HG02678 (cell line): Measurements from ENCODE around the gene SLC6A20.

ENCODE experiments used
- ATAC-seq: cut with Tn5 transposase; IDR thresholded peaks from one replicate; pipeline ENCODE4 v1.9.1; 2021; ENCODE audit warnings: mild to moderate bottlenecking, moderate library complexity; ENCODE audit not compliant: unreplicated experiment

Gene SLC6A20

GRCh38 chr3:45730409-45731154 lies 65.8 kb downstream of the SLC6A20 start:
- ATAC-seq = no peak

DNA sequence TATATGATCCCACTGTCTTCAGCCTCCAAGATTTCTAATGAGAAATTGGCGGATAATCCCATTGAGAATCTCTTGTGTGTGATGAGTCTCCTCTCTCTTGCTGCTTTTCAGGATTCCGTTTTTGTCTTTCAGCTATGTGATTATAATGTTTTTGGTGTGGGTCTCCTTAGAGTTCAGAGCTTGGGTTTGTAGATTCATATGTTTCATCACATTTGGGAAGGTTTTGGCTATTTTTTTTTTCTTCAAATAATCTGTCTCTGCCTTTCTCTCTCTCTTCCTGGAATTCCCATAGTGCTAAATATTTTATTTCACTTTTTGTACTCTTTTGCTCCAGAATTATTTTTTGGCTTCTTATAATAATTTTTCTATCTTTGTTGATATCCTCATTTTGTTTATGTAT lies 66.7 kb downstream of the SLC6A20 start:
- no peak for ATAC-seq

DNA sequence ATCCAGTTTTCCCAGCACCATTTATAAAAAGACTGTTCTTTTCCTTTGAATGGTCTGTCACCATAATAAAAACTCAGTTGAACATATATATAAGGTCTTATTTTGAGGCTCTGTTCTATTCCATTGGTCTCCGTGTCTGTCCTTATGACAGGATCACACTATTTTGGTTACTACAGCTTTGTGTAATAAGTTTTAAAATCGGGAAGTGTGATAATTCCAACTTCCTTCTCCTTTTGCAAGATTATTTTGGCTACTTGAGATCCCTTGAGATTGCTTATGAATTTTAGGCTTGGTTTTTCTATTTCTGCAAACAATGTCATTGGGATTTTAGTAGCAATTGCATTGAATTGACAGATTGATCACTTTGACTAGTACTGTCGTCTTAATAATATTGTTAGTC lies 71.4 kb downstream of the SLC6A20 start:
- ATAC-seq = no peak

- no peak for ATAC-seq
Observed at GRCh38 chr3:45719655-45720487, 76.5 kb downstream of the SLC6A20 start.

DNA sequence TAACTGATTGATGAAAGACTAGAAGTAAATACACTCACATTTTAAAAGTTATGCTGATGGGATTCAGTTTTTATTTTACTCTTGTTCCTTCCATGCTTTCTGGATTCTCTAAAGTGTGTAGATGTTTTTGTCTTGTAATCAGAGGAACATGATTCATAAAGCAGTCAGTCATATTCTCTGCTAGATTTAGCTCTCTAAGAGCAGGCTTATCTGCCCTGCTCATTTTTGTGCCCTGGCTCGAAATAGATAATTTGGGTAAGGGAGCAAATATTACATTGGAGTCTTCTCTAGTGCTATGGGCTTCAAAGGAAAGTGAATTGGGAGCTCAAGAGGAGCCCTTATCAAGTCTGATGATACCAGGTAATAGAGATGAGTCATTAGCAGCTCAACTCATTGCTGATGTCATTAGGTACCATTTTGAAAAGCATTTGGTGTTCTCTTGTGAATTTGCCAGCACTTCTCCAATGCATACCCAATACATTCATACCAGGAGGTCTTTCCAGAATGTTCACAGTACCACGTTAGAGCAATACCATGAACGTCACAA lies 79.5 kb downstream of the SLC6A20 start:
- ATAC-seq = no peak

DNA sequence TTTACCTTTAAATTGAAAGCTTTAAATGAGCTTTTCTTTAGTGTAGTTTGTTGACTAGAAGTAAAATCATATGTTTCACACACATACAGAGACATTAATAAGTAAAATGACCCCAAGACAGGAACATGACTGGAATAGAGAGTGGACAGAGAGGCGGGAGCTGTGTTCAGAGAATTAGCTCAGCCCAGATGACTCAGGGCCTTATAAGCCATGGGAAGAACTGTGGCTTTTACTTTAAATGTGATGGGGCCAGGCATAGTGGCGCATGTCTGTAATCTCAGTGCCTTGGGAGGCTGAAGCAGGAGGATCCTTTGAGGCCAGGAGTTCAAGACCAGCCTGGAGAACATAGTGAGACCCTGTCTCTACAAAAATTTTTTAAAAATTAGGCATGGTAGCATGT lies 80.4 kb downstream of the SLC6A20 start:
- ATAC-seq = no peak

- ATAC-seq = no peak
Observed at GRCh38 chr3:45712434-45713110, 83.8 kb downstream of the SLC6A20 start.

GRCh38 chr3:45711931-45712330 lies 84.4 kb downstream of the SLC6A20 start:
- ATAC-seq = no peak

DNA sequence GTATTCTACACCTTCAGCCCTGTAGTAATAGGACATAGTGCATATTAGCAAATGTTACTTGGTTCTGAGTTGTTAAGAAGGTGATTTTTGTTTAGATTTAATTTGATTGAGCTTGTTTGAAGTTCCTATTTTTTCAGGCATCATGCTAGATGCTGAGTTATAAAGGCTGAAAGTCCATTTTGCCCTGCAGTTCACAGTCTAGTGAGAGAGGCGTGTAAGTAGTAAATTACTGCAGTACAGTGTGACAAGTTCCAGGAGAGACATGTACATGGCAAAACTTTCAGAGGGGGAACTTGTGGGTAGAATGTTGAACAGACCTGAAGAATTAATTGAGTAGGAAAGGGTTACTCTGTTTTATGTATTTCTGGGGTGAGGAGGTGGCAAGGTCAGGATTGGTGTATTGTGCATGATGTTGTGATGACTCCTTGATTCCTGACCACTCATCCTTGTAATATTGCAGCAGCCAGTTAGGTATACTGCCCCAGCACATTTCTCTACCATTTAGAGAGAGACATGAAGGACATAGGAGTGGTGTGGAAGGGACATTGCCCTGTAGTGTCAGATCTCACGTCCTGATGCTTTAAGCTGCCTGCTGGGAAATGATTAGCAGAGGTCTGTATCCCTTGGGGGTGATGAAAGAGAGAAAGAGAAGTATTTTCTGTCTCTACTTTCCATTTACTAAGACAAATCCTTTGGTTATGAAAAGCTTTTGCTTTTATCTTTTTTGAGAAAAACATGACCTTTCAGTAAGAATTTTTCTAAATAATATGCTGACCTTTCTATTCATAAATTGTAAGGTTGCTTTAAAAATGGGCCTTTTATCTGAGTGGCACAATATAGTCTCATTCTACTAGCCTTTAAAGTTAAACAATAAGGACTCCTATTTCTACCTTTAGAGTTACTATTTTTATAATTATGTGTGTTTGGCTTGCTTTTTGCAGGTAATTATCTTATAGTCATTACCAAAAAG lies 90.2 kb downstream of the SLC6A20 start:
- ATAC-seq = no peak
